HEK293 (cell line): ENCODE data around the gene ANKRD33.

Experiments
- CTCF ChIA-PET: fragments of 350-600 bp; formaldehyde crosslinking; extraction: SDS; loops from one replicate; lab custom pipeline; 2021; ENCODE audit warnings: antibody characterized with exemption; lab: Yijun Ruan, JAX
- POLR2A ChIA-PET: fragments of 300-600 bp; formaldehyde crosslinking; extraction: SDS; loops from one replicate; lab custom pipeline; 2020; ENCODE audit warnings: antibody characterized with exemption, inconsistent platforms; lab: Yijun Ruan, JAX
- H3K27ac ChIP-seq: fragments of 200-500 bp; sonication (Bioruptor generic); 2 replicates; pipeline ENCODE4 v1.5.1; 2014; ENCODE audit warnings: low read depth, low read length, control low read depth, inconsistent platforms; ENCODE audit errors: extremely low read depth
- H3K36me3 ChIP-seq, 2 experiments: fragments of 200-500 bp in 1 of 2; sonication (Bioruptor generic) in 1 of 2; 1 replicate in 1 of 2; 2 replicates in 1 of 2; pipeline ENCODE4 v1.5.1; 2014 to 2017; ENCODE audit warnings: inconsistent platforms in 2 of 2, low read length in 2 of 2; ENCODE audit not compliant: control insufficient read depth in 2 of 2, insufficient read depth in 1 of 2
- H3K4me1 ChIP-seq: fragments of 200-500 bp; sonication (Bioruptor generic); 2 replicates; pipeline ENCODE4 v1.5.1; 2014; ENCODE audit warnings: mild to moderate bottlenecking, low read length, inconsistent platforms; ENCODE audit not compliant: control insufficient read depth, insufficient read depth
- H3K4me3 ChIP-seq: 2 replicates; pipeline ENCODE4 v1.5.1; 2011; ENCODE audit warnings: low read depth, mild to moderate bottlenecking, control low read depth, low read length, moderate library complexity
- H3K9me3 ChIP-seq: fragments of 200-500 bp; sonication (Bioruptor generic); 2 replicates; pipeline ENCODE4 v1.5.1; 2014; ENCODE audit warnings: low read depth, low read length, inconsistent platforms; ENCODE audit not compliant: control insufficient read depth, insufficient read depth
- ATF2 ChIP-seq: fragments of 450-650 bp; formaldehyde crosslinking; IDR thresholded peaks from 2 replicates; pipeline ENCODE4 v1.5.1; 2016; ENCODE audit warnings: missing biosample characterization, missing genetic modification characterization, low read depth
- EGR2 ChIP-seq: fragments of 450-650 bp; formaldehyde crosslinking; IDR thresholded peaks from 2 replicates; pipeline ENCODE4 v1.5.1; 2016; ENCODE audit warnings: low read depth, missing biosample characterization, missing genetic modification characterization
- GLI4 ChIP-seq: fragments of 450-650 bp; formaldehyde crosslinking; IDR thresholded peaks from 2 replicates; pipeline ENCODE4 v1.5.1; 2016; ENCODE audit warnings: missing biosample characterization, missing genetic modification characterization
- HOXA7 ChIP-seq: sonication (generic); formaldehyde crosslinking; IDR thresholded peaks from 2 replicates; pipeline ENCODE4 v1.8.1; 2022; ENCODE audit warnings: missing genetic modification reagents, borderline replicate concordance
- HOXC10 ChIP-seq: sonication (generic); formaldehyde crosslinking; IDR thresholded peaks from 2 replicates; pipeline ENCODE4 v1.8.1; 2023; ENCODE audit warnings: mild to moderate bottlenecking, missing genetic modification reagents
- KLF17 ChIP-seq: fragments of 450-650 bp; formaldehyde crosslinking; IDR thresholded peaks from 2 replicates; pipeline ENCODE4 v1.5.1; 2016; ENCODE audit warnings: missing biosample characterization, missing genetic modification characterization
- OSR2 ChIP-seq: fragments of 450-650 bp; formaldehyde crosslinking; IDR thresholded peaks from 2 replicates; pipeline ENCODE4 v1.5.1; 2016; ENCODE audit warnings: missing biosample characterization, missing genetic modification characterization
- PRDM10 ChIP-seq: fragments of 450-650 bp; formaldehyde crosslinking; IDR thresholded peaks from 2 replicates; pipeline ENCODE4 v1.5.1; 2016; ENCODE audit warnings: missing biosample characterization, missing genetic modification characterization
- SP3 ChIP-seq: fragments of 450-650 bp; formaldehyde crosslinking; IDR thresholded peaks from 2 replicates; pipeline ENCODE4 v1.5.1; 2016; ENCODE audit warnings: missing biosample characterization, missing genetic modification characterization
- ZEB2 ChIP-seq: fragments of 450-650 bp; formaldehyde crosslinking; IDR thresholded peaks from 2 replicates; pipeline ENCODE4 v1.5.1; 2016; ENCODE audit warnings: missing biosample characterization, missing genetic modification characterization
- ZFHX2 ChIP-seq: fragments of 450-650 bp; formaldehyde crosslinking; conservative IDR thresholded peaks from 2 replicates; pipeline ENCODE4 v1.5.1; 2016; ENCODE audit warnings: missing biosample characterization, missing genetic modification characterization
- ZNF133 ChIP-seq: fragments of 450-650 bp; formaldehyde crosslinking; IDR thresholded peaks from 2 replicates; pipeline ENCODE4 v1.5.1; 2016; ENCODE audit warnings: missing biosample characterization, missing genetic modification characterization
- ZNF19 ChIP-seq: fragments of 450-650 bp; formaldehyde crosslinking; IDR thresholded peaks from 2 replicates; pipeline ENCODE4; 2016; ENCODE audit warnings: missing biosample characterization, missing genetic modification characterization, low read depth
- ZNF24 ChIP-seq: fragments of 450-650 bp; formaldehyde crosslinking; IDR thresholded peaks from 2 replicates; pipeline ENCODE4 v1.5.1; 2016; ENCODE audit warnings: missing biosample characterization, missing genetic modification characterization
- ZNF335 ChIP-seq: fragments of 450-650 bp; formaldehyde crosslinking; conservative IDR thresholded peaks from 2 replicates; pipeline ENCODE4 v1.5.1; 2016; ENCODE audit warnings: missing biosample characterization, missing genetic modification characterization
- ZNF350 ChIP-seq: fragments of 450-650 bp; formaldehyde crosslinking; IDR thresholded peaks from 2 replicates; pipeline ENCODE4 v1.5.0; 2017; ENCODE audit warnings: missing biosample characterization, mild to moderate bottlenecking, missing genetic modification characterization
- ZNF48 ChIP-seq: fragments of 450-650 bp; formaldehyde crosslinking; IDR thresholded peaks from 2 replicates; pipeline ENCODE4 v1.5.1; 2016; ENCODE audit warnings: missing biosample characterization, missing genetic modification characterization
- ZNF514 ChIP-seq: fragments of 450-650 bp; formaldehyde crosslinking; IDR thresholded peaks from 2 replicates; pipeline ENCODE4 v1.5.1; 2016; ENCODE audit warnings: missing biosample characterization, missing genetic modification characterization
- ZNF555 ChIP-seq: fragments of 450-650 bp; formaldehyde crosslinking; conservative IDR thresholded peaks from 2 replicates; pipeline ENCODE4 v1.5.1; 2017; ENCODE audit warnings: missing biosample characterization, mild to moderate bottlenecking, missing genetic modification characterization, inconsistent platforms
- ZNF585B ChIP-seq: fragments of 450-650 bp; formaldehyde crosslinking; IDR thresholded peaks from 2 replicates; pipeline ENCODE4 v1.5.1; 2016; ENCODE audit warnings: missing biosample characterization, missing genetic modification characterization
- ZNF645 ChIP-seq: fragments of 450-650 bp; formaldehyde crosslinking; IDR thresholded peaks from 2 replicates; pipeline ENCODE4; 2016; ENCODE audit warnings: missing biosample characterization, missing genetic modification characterization
- ZNF660 ChIP-seq: fragments of 450-650 bp; IDR thresholded peaks from 2 replicates; pipeline ENCODE4 v1.5.1; 2018; ENCODE audit warnings: missing biosample characterization, mild to moderate bottlenecking, missing genetic modification characterization
- ZNF670 ChIP-seq: fragments of 450-650 bp; formaldehyde crosslinking; IDR thresholded peaks from 2 replicates; pipeline ENCODE4 v1.5.1; 2016; ENCODE audit warnings: missing biosample characterization, missing genetic modification characterization, low read depth
- TF ChIP-seq, protein P1 (sequence below): fragments of 450-650 bp; formaldehyde crosslinking; IDR thresholded peaks from 2 replicates; pipeline ENCODE4 v1.5.1; 2016; ENCODE audit warnings: missing biosample characterization, missing genetic modification characterization

The ANKRD33 gene

GRCh38 chr12:51937926-51938325, 50.0 kb downstream of the ANKRD33 start:
- no peaks in the 10 kb centered on the region for H3K9me3 ChIP-seq
- no peak for TF ChIP-seq ZEB2
- no peak for TF ChIP-seq ZNF670 (tag by site-specific recombination)
- no peak for TF ChIP-seq ZNF24 (tag by site-specific recombination)
- TF ChIP-seq ZNF335 (tag by site-specific recombination), result no peak
- TF ChIP-seq HOXA7, result no peak
- TF ChIP-seq ZNF133 (tag by site-specific recombination), result no peak
- TF ChIP-seq HOXC10 (CRISPR knock-in tag), result no peak
- no peak for TF ChIP-seq OSR2
- TF ChIP-seq ZNF555 (tag by site-specific recombination), result no peak
- no peak for TF ChIP-seq KLF17 (tag by site-specific recombination)
- TF ChIP-seq ZNF514 (tag by site-specific recombination), result no peak
- no peak for TF ChIP-seq ATF2
- no peak for TF ChIP-seq ZNF645
- TF ChIP-seq ZNF660 (tag by site-specific recombination), result no peak
- TF ChIP-seq, all 188 proteins: peak for 0
- Histone ChIP-seq H3K27ac (no peak overlapping the region), H3K4me3 (no peak overlapping the region), H3K36me3 (no peaks in the 10 kb centered on the region), H3K4me1 (peaks cover 13% of the 10 kb centered on the region)
- CTCF ChIA-PET, result interaction anchor here (0.7 to 0.8 kb wide), 3 partner anchors 14 to 33 kb away, joined by 3 to 4 read pairs (median 3); no protein-coding TSS in a partner anchor
- POLR2A ChIA-PET, result no interaction called here

- POLR2A ChIA-PET, result no interaction called here
- Histone ChIP-seq H3K9me3 (no peaks in the 10 kb centered on the region), H3K4me1 (peaks cover 13% of the 10 kb centered on the region), H3K27ac (no peak overlapping the region), H3K4me3 (no peak overlapping the region)
- CTCF ChIA-PET, result interaction anchor here (0.7 to 2.2 kb wide), 2 partner anchors 16 to 24 kb away, joined by 3 to 5 read pairs; no protein-coding TSS in a partner anchor
- TF ChIP-seq ZNF48 (no peak), ZFHX2 (tag by site-specific recombination) (peak; percentile 84), EGR2 (tag by site-specific recombination) (peak; percentile 65)
- TF ChIP-seq, all 188 proteins: peak for 2
- no peaks in the 10 kb centered on the region for H3K36me3 ChIP-seq
Observed at GRCh38 chr12:51938726-51939125, 50.8 kb downstream of the ANKRD33 start.

GRCh38 chr12:51941011-51941581, 53.2 kb downstream of the ANKRD33 start:
- no peak overlapping the region for H3K4me3 ChIP-seq
- POLR2A ChIA-PET, result interaction anchor here (0.5 kb wide), 1 partner anchor 1187 kb away, joined by 5 read pairs; no protein-coding TSS in a partner anchor
- no peaks in the 10 kb centered on the region for H3K36me3 ChIP-seq
- CTCF ChIA-PET, result interaction anchor here (0.6 kb wide), 1 partner anchor 115 kb away, joined by 3 read pairs; no protein-coding TSS in a partner anchor
- H3K27ac ChIP-seq, result no peak overlapping the region
- H3K4me1 ChIP-seq, result peaks cover 13% of the 10 kb centered on the region
- H3K9me3 ChIP-seq, result no peaks in the 10 kb centered on the region
- TF ChIP-seq ZNF19 (tag by site-specific recombination) (no peak), ZNF585B (tag by site-specific recombination) (no peak), ZNF350 (tag by site-specific recombination) (no peak), GLI4 (tag by site-specific recombination) (no peak), SP3 (tag by site-specific recombination) (no peak), PRDM10 (tag by site-specific recombination) (no peak)
- TF ChIP-seq, protein P1, sequence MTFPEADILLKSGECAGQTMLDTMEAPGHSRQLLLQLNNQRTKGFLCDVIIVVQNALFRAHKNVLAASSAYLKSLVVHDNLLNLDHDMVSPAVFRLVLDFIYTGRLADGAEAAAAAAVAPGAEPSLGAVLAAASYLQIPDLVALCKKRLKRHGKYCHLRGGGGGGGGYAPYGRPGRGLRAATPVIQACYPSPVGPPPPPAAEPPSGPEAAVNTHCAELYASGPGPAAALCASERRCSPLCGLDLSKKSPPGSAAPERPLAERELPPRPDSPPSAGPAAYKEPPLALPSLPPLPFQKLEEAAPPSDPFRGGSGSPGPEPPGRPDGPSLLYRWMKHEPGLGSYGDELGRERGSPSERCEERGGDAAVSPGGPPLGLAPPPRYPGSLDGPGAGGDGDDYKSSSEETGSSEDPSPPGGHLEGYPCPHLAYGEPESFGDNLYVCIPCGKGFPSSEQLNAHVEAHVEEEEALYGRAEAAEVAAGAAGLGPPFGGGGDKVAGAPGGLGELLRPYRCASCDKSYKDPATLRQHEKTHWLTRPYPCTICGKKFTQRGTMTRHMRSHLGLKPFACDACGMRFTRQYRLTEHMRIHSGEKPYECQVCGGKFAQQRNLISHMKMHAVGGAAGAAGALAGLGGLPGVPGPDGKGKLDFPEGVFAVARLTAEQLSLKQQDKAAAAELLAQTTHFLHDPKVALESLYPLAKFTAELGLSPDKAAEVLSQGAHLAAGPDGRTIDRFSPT (tag by site-specific recombination), result peak; percentile 78; the same call in 1 of the 2 replicates
